AG04449 (cell line): Measurements from ENCODE around the gene C1orf174.
A peak's percentile ranks its signal among the peaks of the same experiment; 100 is the strongest.

Source experiments
- CTCF ChIA-PET: fragments of 350-600 bp; formaldehyde crosslinking; extraction: SDS; loops from one replicate; lab custom pipeline; 2021; ENCODE audit warnings: antibody characterized with exemption; lab: Yijun Ruan, JAX
- POLR2A ChIA-PET: fragments of 400-600, 350-600 bp; formaldehyde crosslinking; extraction: SDS; loops from one replicate; lab custom pipeline; 2020; ENCODE audit warnings: antibody characterized with exemption, inconsistent platforms; lab: Yijun Ruan, JAX
- DNase-seq: peaks from one replicate; pipeline ENCODE4 v3.0.0-alpha.2; 2010; ENCODE audit warnings: low read depth, low spot score
- H3K4me3 ChIP-seq: 2 replicates; pipeline ENCODE4 v1.5.1; 2011; ENCODE audit warnings: low read depth, mild to moderate bottlenecking, control low read depth, low read length
- TF ChIP-seq, protein P1 (sequence below): IDR thresholded peaks from one replicate; pipeline ENCODE4 v1.5.1; 2011; ENCODE audit warnings: mild to moderate bottlenecking, moderate library complexity, low read length, control low read depth, inconsistent platforms; ENCODE audit not compliant: insufficient read depth; ENCODE audit errors: missing control alignments

Gene C1orf174

GRCh38 chr1:3900150-3900968, at the start of gene C1orf174:
Gene C1orf174 (minus strand): TSS chr1:3900272. CDS start chr1:3900186, 86 bp downstream.
- CTCF ChIA-PET: interaction anchor here (1.0 to 1.6 kb wide), 2 partner anchors 11 to 14 kb away, joined by 3 to 5 read pairs; no protein-coding TSS in a partner anchor
- H3K4me3 ChIP-seq: peak within 1 kb of the TSS; percentile 96
- DNase-seq: peak; percentile 92
- POLR2A ChIA-PET: interaction anchor here (0.6 to 1.5 kb wide), 3 partner anchors 14 to 44 kb away, joined by 3 to 6 read pairs (median 3); partner anchors contain the start of genes CEP104 and DFFB
- TF ChIP-seq, protein P1, sequence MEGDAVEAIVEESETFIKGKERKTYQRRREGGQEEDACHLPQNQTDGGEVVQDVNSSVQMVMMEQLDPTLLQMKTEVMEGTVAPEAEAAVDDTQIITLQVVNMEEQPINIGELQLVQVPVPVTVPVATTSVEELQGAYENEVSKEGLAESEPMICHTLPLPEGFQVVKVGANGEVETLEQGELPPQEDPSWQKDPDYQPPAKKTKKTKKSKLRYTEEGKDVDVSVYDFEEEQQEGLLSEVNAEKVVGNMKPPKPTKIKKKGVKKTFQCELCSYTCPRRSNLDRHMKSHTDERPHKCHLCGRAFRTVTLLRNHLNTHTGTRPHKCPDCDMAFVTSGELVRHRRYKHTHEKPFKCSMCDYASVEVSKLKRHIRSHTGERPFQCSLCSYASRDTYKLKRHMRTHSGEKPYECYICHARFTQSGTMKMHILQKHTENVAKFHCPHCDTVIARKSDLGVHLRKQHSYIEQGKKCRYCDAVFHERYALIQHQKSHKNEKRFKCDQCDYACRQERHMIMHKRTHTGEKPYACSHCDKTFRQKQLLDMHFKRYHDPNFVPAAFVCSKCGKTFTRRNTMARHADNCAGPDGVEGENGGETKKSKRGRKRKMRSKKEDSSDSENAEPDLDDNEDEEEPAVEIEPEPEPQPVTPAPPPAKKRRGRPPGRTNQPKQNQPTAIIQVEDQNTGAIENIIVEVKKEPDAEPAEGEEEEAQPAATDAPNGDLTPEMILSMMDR: no peak

DNA sequence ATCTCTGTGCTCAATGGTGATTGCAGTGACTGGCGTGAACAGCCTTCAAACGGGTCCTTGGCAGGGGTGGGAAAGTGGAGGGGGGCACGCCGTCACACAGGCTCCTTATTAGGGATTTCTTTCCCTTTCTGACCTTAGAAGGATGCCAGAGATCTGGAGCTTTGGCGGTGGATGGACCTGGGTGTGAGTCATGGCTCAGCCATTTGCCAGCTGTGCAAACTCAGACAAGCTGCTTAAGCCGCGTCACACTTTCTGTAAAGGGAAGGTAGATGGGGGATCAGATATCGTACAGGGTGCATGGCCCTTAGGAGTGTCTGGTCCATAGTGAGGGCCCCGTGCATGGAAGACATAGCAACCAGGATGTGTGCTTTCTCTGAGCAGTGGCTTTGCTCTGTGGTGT, 48.3 kb upstream of the C1orf174 start:
- ChIA-PET POLR2A (no interaction called here), CTCF (no interaction called here)
- DNase-seq: no peak
- TF ChIP-seq, protein P1: no peak
- no peak overlapping the region for H3K4me3 ChIP-seq

- DNase-seq: no peak
- TF ChIP-seq, protein P1: no peak
- H3K4me3 ChIP-seq: no peak overlapping the region
- ChIA-PET POLR2A (no interaction called here), CTCF (no interaction called here)
Observed at GRCh38 chr1:3945916-3946840, 46.1 kb upstream of the C1orf174 start.

- ChIA-PET CTCF (no interaction called here), POLR2A (no interaction called here)
- no peak for DNase-seq
- H3K4me3 ChIP-seq: no peak overlapping the region
- TF ChIP-seq, protein P1: no peak
Observed at GRCh38 chr1:3945222-3945621, 45.1 kb upstream of the C1orf174 start.

DNA sequence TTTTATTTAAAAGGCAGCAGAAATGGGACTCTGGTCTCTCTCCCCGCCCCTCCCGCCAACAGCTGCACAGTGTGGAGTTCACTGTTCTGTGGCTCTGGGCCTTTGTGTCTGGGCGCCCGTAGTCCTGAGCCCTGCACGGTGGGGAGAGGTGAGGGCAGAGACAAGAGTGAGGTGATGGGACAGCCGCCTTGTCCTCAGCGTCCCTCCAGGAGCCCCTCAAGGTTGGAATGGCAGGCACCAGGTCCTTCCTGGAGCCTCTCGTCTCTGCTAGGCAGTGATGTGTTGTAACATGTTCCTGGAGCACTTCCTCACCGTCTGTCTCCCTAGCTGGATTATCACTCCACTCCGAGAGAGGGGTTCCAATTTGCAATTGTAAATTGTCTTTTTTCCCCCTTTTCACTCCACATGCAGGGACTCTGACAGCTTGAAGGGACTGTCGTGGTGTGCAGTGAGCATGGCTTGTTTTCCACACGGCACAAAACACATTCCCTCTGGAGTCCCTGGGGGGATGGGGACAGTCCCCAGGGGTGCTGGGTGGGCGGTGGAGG, 44.6 kb upstream of the C1orf174 start:
- POLR2A ChIA-PET: no interaction called here
- no peak for DNase-seq
- CTCF ChIA-PET: no interaction called here
- no peak overlapping the region for H3K4me3 ChIP-seq
- TF ChIP-seq, protein P1: no peak
